ENCODE data around the gene ETV3L.
A peak's percentile ranks its signal among the peaks of the same experiment; 100 is the strongest.

ETV3L gene

DNA sequence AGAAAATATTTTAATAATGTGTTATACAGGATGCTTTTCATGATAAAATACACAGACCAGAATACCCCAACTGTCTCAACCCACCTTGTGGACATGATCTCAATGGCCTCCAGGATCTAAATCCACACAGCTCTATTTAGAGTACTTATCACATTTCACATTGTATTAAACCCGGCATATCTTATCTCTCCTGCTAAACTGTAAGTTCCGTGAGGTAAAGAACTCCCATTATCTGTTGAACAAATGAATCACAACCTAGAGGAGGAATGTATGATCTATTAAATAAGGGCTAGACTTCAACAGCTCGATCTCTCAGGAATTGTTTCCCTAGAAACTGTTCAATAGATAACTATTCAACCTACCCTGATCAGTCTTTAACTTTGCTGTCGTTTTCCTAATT lies 31.7 kb upstream of the ETV3L start:
- no peak for DNase-seq

DNA sequence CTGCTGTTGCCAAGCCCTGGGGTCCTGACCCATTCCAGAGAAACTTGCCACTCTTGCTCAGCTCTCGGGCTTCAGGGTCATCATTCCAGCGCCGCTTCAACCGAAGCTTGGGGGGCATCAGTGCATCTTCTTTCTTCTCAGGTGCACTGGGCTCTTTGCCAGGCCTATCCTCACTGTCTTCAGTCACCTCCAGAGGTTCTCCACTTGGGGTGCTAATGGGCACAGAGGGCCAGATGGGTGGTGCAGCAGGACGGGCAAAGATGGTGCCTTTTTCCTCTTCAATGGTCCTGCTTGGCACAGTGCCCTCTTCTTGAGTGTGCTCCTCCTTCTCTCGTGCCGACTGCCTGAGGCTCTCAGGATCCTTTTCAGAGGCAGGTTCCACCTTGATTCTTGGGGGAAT lies 25.2 kb upstream of the ETV3L start:
- DNase-seq, result no peak

GRCh38 chr1:157119448-157119847 lies 19.8 kb upstream of the ETV3L start:
- no peak for DNase-seq

GRCh38 chr1:157119008-157119407 lies 19.4 kb upstream of the ETV3L start:
- DNase-seq, result no peak

GRCh38 chr1:157117527-157118057 lies 18.0 kb upstream of the ETV3L start:
- DNase-seq, result peak in 1 of 2 experiments; percentile 40

- DNase-seq, result no peak
Measured at GRCh38 chr1:157116737-157117103, 17.1 kb upstream of the ETV3L start.

- DNase-seq, result no peak
Measured at GRCh38 chr1:157115851-157116736, 16.5 kb upstream of the ETV3L start.

- no peak for DNase-seq
Measured at GRCh38 chr1:157115429-157115838, 15.8 kb upstream of the ETV3L start.

DNA sequence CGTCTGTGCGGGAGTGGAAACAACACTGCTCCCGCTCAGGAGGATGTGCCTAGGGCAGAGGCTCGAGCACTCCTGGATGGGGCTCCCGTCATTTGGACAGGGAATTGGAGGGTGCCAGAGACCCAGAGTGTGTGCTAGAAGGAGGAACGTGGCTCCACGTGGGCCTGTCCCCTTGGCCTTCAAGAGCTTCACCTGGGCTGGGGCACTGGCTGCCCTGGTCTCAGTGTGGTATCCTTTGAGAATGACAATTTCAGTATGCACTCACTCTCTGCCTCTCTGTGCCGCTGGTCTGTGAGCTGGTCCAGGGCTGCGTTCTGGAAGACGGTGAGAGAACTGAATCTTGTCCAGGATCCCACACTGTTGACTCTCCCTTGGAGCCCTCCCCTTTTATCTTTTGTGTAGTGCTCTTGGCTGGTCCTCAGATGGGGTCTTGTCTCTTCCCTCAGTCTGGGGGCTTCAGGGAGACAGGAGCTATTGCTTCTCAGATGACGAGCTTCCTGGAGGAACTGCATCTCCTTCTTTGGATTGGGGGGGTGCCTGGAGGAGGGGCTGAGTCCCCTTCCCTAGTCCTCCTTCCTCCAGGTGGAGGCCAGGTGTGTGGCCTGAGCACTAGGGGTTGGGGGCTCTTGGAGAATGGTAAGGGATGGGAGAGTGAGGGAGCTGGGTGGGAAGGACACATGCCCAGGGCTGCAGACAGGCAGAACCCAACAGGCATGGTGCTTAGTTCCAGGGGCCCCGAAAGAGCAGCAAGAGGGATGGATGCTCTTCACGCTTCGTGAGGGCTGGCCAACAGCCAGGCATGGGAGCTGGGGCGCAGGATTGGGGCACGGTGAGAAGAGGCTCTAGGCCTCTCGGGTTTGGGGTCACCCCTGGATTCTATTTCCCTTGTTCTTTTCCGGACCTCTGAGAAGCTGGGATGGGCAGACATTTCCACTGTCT lies 14.8 kb upstream of the ETV3L start:
- no peak for DNase-seq

- DNase-seq, result no peak
Measured at GRCh38 chr1:157113631-157114030, 14.0 kb upstream of the ETV3L start.

GRCh38 chr1:157113106-157113505 lies 13.5 kb upstream of the ETV3L start:
- DNase-seq, result no peak

DNA sequence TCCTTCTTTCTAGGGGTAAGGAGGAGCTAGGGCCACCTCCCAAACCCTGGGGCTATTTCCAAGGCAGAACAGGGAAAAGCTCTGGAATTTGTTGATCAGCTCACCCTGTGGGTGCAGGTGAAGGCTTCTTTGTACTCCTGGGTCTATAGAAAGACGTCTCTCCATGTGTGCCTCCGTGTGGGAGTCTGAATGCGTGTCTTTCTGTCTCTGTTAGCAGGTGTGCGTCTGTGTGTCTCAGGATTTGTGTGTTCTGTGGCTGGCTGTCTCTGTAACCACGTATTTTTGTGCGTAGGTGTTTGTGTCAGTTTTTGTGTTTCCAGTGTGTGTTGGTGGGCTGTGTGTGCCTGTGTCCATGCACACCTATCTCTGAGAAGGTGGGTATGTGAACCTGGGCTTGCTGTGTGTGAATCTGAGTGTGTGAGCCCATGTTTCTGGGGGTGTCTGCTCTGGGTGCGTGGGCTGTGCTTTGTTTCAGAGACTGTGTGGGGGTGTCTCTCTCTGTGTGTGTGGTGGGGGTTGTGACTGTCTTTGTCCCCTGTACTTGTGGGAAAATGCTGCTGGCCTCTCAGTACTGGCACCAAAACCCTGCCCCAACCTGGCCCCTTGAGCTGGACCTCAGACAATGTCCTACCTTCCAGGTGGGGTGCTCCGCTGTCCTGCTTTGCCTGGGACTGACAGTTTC lies 12.7 kb upstream of the ETV3L start:
- no peak for DNase-seq

DNA sequence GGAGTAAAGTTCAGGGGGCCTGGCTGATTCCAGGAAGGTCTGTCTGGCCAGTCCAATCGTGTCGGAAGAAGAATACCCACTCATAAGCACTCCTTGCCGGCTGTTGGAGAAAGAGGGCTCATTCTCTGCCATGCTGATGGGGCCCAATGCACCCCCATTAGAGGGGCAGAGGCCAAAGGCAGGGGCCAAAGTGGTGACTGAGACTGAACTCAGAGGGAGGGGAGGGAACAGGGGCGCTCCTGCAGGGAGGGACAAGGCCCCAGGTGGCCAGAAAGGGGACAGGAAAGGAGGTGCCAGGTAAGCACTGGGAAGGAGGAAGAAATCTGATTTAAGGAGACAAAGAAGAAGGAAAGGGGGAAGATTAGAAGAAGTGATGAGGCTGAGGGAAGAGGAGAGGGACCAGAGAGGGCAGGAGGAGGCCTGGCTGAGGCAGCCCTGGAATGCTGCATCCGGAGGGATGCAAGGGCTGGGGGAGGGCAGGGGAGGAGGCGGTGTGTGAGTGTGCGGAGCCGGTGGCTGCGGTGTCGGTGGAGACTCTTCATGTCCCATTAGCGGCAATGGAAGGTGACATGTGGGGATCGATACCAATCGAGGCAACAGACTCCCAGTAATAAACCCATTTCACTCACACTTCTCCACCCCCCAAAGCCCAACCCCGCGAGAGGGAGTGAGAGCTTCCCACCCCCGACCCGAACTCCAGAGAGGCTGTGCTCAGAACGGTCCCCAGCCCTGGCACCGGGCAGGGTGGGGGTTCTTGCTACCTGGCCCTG lies 12.0 kb upstream of the ETV3L start:
- DNase-seq, result no peak

GRCh38 chr1:157110686-157111085 lies 11.1 kb upstream of the ETV3L start:
- no peak for DNase-seq

- no peak for DNase-seq
Measured at GRCh38 chr1:157110003-157110402, 10.4 kb upstream of the ETV3L start.

DNA sequence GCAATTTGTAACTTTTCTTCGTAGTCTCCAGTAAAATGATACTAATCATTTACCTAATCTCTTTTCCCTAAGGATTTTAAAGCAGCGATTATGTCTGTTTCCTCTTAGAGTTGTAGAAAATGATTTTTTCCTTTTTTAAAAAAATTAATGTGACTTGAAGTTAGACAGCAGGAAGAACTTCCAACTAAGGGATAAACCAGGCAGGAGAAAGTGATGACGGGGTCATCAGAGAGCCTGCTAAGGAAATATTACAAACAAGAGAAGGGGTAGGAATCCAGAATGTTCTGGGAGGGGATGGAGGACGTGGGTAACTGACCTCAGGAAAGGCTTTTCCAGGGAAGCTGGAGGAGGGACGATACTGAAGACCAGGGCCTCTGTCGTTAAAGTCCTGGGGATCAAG lies 8.8 kb upstream of the ETV3L start:
- no peak for DNase-seq

DNA sequence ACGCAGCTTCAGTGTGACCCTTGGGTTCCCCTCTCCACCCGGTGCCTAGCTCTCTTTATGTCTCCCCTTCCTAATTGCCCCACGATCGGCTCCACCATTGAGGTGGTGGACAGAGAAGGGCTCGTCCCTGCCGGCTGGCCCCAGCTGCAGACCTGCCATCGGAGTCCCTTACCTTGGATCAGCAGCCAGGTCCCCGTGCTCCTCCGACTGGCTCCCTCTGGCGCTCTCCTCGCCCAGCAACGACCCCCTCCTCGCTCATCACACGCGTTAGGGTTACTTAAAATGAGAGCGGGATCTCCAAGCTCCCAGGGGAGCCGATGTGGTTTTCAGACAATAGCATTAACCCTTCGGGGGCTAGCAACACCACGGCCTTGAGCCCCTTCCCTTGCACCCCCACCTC lies 8.1 kb upstream of the ETV3L start:
- no peak for DNase-seq

GRCh38 chr1:157106813-157107189 lies 7.2 kb upstream of the ETV3L start:
- no peak for DNase-seq

DNA sequence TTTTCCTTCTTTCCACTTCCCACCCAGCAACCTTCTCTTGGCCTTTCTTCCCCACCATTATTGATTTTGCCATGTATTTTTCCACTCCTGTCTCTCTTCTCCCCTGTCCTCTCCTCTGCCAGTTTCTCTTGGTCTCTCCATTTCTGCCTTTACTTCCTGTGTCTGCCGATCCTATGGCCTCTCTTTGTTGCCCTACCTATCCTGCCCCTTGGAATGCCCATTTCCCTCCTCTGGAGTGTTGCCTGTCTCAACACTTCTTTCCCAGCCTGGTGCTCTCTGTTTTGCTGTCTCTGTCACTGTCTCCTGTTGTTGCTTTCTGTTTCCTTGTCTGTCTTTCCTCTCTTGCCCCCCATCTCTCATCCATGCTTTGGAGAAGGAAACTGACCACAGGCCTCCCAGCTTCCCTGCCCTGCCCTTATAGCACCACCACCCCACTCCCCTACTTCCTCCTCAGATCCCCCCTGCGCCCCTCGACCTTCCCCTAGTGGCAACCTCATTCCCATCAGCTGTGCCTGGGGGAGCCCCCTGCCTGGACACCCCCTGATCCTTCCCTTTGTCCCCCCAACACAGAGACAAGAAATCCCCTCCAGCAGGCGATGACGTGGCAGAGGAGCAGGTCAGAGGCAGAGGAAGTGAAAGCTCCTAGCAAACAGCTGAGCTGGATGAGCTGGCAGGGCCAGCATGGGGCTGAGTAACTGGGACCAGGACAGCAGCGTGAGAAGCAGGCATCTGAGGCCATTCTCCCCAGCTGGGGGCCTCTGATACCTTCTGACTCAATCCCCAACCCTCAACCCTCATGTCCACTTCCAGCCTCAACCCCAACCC lies 6.6 kb upstream of the ETV3L start:
- DNase-seq, result no peak

DNA sequence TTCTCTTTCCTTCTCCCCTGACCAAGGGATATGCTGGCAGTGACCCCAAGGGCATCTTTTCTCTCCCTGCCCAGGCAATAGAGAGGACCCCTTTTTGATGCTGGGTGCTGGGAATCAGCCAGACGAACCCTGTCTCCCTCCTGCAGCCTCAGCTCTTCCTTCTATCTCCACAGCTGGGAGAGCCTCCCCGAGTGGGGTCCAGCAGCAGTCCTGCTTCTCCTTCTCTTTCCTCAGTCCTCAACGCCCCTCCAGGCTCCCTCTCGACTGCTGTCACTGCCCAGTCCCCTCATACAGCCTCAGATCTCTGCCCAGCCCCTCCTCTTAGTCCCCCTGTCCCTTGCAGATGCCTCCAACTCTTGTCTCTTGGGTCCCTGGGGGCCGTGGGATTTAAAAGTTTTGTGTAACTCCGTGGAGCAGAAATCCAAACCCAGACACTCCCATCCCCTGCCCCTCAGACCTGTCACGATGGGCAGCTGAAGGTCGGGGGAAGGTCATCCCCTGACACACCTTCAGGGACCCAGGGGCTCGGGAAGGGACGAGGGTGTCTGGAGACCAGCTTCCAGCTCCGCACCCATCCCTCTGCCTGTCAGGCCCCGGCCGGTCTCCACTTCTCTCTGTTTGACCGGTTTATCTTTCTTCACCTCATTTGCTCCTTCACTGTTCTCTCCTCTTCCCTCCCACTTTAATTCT lies 5.8 kb upstream of the ETV3L start:
- no peak for DNase-seq
